ENCODE measurements around the gene TRAIP.
"Not testable (repeated sequence)": the region's sequence is repeated elsewhere in the genome, so short reads cannot be mapped to it uniquely, and the experiment has no call there.

Gene TRAIP

DNA sequence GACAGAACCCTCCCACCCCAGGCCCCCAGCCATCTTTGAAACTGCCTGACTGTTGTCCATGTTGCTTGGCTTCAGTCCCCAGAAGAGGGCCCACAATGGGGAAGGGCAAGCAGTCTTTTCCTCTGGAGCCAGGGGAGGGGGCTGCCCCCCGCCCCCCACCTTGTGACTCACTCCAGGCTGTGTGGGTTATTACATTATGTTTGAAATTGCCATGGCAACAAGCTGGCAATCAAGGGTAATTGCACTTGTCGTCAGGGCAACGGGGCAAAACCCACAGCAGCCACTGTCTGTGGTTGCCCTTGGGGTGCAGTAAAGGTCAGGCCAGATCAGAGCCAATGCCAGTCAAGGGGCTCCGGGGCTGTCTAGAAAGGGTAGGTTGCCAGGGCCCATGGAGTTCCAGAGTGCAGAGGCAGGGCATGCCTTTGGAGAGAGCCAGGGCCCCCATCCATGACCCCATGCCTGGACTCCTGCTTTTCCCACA, 16.5 kb upstream of the TRAIP start:
- DNase-seq, result no peak

DNA sequence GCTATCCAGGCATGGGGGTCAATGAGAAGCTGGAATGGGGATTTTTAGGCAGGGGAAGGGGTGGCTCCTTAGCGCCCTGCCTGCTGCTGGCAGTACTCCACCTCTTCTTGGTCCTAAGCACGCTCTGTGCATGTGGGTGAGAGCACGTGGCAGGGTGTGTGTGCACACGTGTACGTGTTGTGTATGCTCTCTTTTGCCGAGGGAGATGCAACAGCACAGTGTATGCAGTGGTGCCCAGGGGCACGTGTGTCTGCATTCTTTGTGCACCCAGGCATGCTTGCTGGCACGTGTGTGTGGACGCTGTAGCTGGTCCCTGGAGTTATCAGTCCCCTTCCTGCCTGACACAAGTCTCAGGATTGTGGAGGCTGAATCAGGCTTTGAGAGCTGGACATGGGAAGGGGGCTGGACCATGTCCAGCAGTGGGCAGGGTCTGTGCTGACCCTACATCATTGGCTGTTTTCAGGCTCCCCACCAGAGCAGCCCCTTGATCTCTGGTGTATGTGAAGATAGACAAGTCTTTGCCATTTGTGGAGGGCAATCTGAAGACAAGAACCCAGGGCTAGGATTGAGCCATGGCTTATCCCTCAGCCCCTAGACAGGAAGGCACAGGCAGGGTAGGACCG, 15.3 kb upstream of the TRAIP start:
- DNase-seq, result no peak

DNA sequence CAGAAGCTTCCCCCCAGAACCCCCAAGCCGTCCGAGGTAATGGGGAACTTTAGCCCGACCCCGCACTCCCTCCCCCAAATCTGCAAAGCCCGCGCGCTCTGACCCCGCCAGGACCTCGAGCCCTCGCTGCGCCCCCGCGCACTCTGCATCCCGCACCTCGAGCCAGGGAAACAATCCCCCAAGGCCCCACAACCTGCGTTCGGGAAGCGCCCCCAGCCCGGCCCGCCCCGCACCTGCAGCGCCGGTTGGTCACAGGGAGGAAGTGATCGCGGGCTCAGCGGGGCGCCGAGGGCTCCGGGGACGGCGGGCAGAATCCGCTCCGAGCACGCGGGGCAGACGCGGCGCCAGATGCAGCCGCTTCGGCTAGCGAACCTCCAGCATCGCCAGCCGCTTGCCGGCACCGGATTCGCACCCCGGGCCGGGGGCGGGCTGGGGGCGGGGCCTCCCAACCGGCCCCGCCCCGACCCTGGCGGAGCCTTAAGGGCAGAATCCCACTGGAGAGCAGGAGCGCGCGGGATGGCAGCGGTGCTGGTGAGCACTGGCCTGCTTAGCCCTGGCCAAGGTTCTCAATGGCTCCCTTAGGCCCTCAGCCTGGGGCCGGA, 13.3 kb upstream of the TRAIP start, which contains the start of gene CAMKV:
TSS of gene CAMKV (minus strand) at position 382 of the 602 bp plus-strand sequence. CDS start 7,518 bp downstream, outside the sequence.
- peak; percentile 14 for DNase-seq

DNA sequence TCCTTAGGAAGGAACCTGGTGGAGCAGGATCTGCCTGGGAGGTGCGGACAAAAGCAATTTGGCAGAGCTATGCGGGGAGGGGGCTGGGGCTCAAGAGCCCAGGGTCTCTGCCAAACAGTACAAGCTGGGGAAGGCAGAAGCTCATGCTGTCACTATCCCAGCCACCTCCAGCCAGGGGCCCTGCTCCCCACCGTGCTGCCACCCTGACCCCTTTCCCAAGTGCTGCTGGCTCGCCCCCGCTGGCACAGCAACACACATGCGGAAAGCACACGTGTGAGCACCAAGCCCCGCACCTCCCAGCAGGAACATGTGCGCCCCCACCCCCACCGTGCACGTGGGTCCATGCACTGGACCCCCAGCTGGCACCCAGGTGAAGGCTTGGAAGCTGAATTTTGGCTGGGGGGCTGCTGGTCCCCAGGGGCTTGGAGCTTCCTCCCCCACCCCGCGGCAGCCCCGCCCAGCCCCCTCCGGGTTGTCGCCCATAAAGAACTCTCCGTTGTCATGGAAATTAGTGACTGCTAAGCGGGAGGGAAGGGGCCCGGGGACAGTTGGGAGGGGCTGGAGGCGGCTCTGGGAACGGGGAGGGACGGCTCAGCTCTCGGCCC, 12.6 kb upstream of the TRAIP start:
- DNase-seq, result no peak

DNA sequence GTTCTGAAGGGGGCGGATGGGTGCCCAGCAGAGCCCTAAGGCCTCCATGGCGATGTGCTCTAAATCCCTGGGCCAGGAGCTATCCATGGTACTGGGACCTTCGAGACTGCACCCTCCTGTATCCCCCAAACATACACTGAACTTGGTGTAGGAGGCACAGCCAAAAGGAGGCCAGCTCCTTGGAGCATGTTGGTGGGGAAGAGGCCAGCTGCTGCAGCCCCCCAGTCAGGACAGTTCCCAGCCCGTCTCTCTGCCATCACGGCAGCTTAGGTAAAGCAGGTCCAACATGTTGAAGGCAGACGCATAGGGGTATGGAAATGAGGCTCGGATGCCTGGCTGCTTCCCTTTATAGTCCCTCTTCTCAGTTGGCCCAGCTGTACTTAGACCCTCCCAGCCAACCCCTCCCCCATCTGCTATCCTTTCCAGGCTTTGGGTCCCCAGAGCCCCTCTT, 11.5 kb upstream of the TRAIP start:
- DNase-seq, result no peak

DNA sequence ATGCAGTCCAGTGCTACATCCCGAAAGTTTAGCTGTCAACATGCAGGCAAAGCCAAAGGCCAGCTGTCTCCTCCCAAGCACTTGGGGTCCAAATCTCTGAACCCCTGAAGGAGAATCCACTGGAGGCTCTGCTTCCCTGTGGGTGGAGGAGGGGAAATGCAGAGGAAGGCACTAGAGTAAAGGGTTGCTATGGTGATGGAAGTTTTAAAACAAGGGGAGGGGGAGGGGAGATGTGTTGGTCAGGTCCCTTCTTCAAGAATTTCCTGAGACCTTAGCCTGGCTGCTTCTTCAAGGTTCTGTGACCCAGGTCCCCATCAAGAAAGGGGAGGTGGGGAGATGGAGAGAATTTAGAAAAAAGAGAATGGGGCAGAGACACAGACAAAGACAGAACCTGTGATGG, 11.0 kb upstream of the TRAIP start:
- DNase-seq, result no peak

DNA sequence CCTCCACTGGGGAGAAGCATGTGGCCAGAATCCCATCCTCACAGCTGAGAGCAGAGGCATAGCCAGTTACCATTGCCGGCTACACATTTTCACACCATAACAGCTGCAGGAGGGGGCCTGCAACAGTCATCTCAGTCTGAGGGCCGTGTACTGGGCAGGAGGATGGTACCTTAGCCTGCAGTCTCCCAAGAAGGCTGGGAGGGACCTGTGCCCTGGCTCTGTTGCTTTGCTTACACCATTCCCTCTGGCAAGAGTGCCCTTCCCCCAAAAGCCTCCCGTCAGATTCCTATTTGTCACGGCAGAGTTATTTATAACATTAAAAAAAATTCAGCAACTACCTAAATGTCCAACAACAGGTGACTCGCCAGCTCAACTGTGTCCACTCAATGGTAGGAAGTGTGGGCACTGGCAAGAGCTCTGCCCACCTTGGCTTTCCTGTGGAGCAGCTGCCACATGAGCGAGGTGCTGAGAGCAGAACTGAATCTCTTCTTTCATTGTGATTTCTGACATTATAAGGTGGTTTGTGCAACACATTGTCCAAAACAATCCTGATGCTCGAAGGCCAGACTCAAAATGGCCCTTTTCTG, 8.9 kb upstream of the TRAIP start:
- DNase-seq, result no peak

DNA sequence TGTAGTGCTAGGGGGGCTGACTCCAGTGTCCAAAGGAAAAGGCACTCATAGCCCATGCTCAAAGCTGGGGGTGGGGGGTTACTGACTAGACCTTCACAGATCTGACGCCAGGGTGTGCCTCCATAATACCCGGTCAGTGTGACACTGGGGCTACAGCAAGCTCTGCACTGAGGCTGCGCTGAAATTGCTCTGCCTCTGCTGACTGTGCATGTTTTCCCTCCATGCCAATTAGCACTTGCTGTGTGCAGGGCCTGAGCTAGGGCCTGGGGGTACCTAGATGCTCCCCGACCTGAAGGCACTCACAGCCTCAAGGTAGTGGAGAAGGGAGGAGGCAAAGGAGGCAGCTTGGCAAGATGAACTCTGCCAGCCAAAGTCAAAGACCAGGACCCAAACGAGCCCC, 8.1 kb upstream of the TRAIP start:
- DNase-seq, result no peak

DNA sequence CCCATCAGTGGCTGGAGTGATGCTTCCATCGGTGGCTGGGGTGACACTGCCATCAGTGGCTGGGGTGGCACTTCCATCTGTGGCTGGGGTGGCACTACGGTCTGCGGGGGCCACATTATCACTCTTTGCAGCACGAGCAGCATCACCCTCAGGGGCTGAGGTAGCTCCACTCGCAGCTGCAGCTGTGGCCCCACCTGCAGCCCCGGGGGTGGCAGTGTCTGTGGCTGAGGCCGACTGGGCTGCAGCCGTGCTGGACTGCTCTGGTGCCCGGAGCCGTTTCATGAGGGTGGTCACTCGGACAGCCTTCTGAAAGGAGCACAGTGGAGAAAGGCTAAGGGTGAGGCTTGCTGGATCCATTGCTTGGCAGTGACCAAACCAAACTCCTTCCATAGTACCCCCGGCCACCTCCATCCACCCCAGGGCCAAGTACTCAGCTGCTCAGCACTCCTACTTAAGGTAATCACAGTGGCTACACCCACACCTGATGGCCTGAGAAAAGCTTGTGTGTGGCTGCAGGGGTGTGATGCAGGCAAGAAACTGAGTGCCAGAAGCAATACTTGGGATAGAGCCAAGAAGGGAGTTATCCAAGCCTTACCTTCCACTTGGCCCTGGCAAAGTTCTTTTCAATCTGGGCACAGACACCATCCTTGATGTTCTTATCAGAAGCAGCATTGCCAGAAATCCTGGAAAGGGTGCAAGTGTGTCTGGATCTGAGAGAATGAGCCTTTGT, 3.4 kb upstream of the TRAIP start:
- DNase-seq, result no peak

DNA sequence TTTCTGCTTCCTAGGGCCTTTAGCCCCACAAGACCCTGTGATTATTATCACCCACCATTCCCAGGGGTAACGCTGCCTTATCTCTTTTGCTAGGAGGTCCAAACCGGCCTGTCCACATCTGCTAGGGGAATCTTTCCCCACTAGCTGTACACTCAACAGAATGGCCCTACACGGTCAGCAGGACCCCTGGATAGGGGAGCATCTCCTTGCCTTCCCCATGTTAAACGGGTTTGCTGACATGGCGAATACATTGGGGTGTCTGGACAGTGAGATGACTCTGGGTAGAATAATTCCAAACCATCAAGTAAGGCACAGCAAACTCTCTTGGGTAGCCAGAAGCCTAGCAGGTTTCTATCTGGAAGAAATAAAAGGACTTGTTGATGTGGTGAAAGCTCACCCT, 702 bp downstream of the TRAIP start:
- no peak for DNase-seq

DNA sequence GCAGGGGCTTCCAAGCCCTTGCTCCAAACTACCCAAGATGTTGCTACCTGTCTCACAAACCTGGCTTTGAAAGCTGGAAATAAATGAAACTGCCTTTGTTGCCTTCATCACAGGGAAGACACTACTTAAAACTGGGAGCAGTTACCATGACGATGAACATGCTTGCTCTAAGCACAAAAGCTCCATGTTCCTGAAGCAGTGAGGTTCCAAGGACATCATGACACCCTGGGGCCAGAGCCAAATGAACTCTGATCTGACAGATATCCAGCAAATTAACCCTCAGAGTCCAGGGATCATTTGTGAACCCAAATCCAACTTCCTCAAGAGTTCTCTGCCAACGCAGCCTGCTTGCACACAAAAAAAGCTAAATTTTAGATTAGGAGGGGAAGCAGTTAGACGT, 10.7 kb downstream of the TRAIP start:
- no peak for DNase-seq

DNA sequence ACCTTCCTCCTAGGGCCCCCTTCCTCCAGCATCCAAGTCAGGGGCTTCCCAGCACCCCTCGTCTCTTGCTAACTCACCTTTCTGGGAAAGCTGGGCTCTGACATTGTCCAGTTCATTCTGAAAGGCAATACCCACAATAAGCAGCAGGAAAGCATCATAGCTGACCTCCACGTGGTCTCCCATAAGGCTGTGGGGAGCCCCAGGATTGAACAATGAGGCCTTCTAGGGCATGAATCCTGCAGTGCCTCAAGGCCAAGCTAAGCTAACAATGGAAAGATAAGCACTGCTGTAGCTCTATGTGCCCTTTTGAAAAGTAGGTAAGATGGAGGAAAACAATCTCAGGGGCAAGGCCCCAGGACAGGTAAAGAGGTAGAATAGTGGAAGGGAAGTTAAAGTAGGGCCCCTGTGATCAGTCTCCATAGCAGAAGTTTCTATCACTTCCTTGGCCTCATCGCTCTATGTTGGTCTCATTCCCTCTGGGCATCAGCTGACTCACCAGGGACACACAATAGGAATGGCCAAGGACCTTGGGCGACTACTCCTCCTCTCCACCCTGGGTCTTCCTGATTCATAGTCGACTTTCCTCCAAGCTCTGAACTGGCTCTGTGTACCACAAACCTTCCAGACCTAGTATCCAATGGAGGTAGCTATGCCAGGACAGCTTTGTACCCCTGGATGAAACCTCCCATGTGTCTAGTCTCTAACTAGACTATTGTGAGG, 11.7 kb downstream of the TRAIP start:
- no peak for DNase-seq

DNA sequence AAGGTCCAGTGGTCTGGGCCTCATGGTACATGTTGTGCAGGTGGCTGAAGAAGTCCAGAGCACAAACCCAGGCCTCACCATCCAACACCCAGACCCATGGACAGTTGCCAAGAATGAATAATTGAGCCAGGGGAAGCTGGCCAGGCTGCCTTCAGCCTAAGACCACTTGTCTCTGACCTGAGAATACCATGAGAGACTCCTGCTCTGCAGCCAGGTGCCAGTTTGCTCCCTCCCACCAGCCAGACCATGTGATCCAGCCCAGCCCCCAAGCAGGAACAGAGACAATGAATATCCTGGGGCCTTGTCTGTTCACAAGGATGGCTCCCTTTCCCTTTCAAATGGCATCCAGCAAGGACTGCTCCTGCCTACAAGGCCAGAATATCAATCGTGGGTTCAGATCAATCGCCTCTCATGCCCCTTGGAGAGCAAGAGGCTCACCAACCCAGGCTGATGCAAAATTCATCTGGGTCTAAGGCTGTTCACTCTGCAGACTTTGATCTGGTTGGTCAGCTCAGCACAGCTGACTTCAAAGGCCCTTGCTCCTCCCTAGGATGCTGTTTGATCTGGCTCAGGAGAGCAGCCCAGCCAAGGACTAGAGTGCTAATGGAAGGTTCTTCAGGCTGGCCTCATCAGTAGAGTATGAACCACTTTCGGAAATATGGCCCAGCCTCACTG, 13.4 kb downstream of the TRAIP start:
- DNase-seq, result no peak

DNA sequence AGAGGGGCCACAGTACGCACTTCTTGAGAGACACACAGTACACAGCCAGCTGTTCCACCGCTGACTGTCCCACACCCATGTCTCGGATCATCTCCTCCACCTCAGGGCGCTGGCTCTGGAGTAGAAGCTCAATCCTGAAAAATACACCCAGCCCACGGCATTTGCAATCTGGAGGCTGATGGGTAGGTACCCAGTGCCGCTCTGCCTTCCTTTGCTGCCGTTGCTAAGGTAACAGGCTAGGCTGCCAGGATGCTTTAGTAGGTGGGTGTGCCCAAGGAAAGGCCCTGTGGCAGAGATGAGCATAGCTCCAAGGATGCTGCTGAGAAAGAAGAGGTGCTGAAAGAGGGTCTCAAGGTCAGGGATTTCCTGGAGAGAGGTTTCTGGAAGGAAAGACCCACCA, 14.6 kb downstream of the TRAIP start:
- DNase-seq, result no peak

DNA sequence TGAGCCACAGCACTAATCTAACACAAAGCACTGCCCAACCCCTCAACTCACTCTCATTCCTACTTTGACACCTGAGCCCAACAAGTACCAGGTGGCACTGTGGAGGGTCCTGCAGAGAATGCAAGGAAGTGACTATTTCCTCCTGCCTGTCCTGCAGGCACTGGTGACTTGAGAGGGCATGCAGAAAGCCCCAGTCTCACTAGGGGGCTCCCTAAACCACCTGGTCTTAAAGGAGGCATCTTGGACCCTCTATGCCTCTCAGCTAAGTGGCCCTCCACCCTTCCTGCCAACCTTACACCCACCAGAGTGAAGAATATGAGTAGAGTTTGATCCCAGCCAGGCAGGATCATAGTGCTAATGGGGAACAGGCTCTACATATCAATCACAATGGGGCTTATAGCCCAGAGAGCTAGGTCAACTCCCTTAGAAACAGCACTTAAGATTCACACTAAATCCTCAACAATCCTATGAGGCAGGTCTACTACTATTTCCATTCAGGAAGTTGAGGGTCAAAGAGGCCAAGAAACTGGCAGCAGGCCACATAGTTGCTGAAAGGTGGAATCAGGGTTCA, 15.2 kb downstream of the TRAIP start:
- no peak for DNase-seq

DNA sequence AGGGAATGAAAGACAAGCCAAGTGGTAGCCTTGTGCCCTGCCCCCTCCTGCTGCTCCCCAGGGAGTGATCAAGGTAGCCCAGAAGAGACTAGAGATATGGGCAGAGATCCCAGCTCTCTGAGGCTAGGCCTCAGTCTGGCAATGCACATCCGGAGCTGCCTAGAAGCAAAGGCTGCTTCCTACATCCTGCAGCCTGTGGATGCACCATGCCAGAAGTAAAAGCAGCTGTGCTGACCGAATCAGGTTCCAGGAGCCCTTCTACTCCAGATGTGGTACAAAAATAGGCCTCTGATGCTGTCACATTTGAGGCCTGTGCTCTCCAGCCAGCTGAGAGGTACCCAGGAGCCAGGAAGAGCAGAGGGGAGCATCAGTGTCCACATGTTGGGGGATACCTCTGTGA, 16.0 kb downstream of the TRAIP start:
- no peak for DNase-seq

DNA sequence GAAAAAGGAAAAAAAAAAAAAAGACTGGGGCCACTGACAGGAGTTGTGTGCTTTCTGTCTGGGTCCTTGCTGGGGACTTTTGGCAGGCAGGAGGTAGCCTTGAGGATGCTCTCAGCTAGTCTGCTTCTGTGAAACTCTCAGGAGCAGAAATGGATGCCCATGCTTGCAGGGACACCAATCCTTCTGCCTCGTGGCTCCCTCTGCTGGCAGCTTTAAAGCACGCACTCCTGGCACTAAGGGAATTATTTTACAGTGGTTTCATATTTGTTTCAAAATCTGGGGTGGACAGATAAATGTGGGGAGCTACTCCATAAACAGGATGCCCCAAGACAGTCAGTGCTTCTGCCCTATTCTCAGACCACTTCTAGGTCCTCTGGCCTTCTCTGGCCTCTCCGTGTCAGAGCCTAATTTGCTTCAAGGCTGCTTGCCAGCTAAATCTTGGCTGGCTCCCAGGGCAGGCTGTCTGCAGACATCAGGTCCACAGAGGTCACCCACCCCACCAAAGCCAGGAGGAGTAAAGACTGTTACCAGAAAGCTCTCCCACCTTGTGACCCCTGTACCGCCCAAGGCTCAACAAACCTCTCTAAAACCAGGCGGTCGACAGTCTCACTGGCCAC, 17.1 kb downstream of the TRAIP start:
- peak; percentile 82 for DNase-seq

DNA sequence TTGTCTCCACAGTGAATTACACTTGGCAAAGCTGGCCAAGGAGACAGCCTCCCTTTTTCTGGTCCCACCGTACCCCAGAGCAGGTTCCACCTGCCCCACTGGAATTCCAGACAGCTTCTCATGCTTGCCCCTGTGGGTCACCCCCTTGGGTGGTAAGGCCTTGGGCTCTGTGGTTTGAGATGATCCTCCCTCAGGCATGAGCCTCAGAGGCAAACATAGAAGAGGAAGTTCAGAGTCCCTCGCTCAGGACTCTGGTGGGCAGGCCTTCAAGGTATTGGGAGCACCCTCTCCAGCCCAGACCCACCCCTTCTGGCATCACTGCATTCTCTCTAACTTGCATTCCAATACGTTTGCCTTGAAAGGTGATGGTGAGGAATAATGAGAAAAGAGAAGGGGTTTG, 25.0 kb downstream of the TRAIP start:
- DNase-seq, result no peak

DNA sequence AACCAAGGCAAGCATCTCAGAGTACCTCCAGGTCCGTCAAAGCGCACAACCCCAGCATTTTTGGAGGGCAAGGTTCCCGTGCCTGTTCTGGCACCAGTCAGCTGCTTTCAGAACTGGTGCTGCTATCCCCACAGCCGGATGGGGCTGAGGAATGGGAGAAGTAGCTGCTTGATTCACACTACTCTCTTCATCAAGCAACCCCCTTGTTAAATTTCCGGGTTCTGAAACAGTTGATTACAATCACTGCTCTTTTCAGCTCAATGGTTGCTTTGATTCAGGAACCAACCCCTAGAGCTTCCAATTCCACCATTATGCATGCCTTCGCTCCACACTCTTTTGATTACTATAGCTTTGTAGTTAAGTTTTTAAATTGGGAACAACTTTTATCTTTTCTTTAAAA, 30.3 kb downstream of the TRAIP start:
- no peak for DNase-seq

DNA sequence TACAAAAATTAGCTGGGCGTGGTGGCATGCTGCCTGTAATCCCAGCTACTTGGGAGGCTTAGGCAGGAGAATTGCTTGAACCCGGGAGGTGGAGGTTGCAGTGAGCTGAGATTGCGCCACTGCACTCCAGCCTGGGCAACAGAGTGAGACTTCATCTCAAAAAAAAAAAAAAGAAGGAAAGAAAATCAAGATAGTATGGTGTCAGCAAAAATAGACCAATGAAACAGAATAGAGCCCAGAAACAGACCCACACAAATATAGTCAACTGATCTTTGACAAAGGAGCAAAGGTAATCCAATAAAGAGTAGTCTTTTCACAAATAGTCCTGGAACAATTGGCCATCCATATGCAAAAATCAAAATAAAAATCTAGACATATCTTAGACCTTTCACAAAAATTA, 33.2 kb downstream of the TRAIP start:
- DNase-seq, result not testable (repeated sequence)

DNA sequence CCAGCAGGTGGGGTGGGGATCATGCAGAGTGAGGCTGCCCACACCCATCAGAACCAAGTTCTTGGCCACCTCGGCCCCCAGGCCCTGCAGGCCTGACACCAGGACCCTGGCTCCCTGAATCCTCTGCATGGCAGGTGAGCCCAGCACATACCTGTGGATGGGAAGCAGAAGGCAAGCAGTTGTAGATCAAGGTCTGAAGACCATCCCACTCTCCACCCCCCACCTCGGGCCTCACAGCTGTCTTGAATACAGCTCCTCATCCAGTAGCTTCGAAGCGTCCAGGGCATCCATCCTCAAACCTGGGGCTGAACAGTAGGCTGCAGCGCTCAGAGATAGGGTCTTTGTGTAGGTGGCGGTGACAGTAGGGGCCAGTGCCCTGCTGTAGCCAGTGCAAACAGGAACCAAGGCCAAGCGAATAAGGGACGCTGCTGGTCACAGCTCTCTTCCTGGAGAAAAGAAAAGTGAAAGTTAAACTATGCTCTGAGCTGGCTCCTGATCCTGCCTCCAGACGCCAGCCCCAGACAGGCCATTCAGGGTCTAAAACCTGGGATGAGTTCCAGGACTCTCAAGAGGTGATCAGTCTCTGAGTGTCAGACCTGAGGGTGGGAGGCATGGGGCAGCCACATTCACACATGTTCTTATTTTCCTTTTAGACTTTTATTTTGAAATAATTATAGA, 42.7 kb downstream of the TRAIP start, which contains the start of gene UBA7:
TSS of gene UBA7 (minus strand) at position 457 of the 678 bp plus-strand sequence. CDS start at position 291, 166 bp downstream.
- DNase-seq, result peak; percentile 33

Measured in stimulated activated CD4-positive, alpha-beta T cell treated with anti-CD3 and anti-CD28 coated beads, Interleukin-4, amount 100 ng/mL, for 24 hours (primary cell).